ENCODE measurements around the gene GRIP2.

Gene GRIP2

DNA sequence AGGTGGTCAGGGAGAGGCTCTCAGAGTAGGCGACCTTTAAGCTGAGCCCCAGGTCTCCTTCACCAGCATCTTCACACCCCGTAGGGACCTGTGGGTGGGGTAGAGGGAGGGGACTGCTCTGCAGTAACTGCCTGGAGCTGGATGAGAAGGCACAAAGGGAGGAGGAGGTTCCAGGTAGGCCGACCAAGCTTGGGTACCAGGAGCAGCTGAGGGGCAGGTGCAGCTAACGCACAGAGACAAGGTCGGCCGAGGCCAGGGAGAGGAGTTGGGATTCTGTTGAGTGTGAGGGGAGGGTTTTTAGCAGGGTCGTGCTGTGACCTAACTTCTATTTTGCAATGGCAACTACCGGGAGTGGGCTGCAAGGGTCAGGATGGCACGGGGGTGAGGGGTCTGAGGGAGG is 5.9 kb upstream of the GRIP2 start:
- no peaks in the 10 kb centered on the region for H3K9me3 ChIP-seq (replicated peaks; ENCODE audit: low read length)
- peaks cover under 1% of the 10 kb centered on the region for H3K4me1 ChIP-seq (ENCODE audit: control insufficient read depth, insufficient read depth, low read length)
- H3K9ac ChIP-seq (ENCODE audit: low read depth, low read length), result no peak overlapping the region
- H3K27me3 ChIP-seq (ENCODE audit: control insufficient read depth, insufficient read depth, low read length), result peaks cover 68% of the 10 kb centered on the region
- no peaks in the 10 kb centered on the region for H3K36me3 ChIP-seq (ENCODE audit: insufficient read depth, low read length)
- H3K4me2 ChIP-seq (ENCODE audit: low read length), result no peak overlapping the region
- no peak overlapping the region for H3K4me3 ChIP-seq (ENCODE audit: low read length)

GRCh38 chr3:14545251-14545635 is 5.1 kb upstream of the GRIP2 start:
- Histone ChIP-seq H3K4me2 (ENCODE audit: low read length) (no peak overlapping the region), H3K36me3 (ENCODE audit: insufficient read depth, low read length) (no peaks in the 10 kb centered on the region), H3K4me1 (ENCODE audit: control insufficient read depth, insufficient read depth, low read length) (no peaks in the 10 kb centered on the region), H3K27me3 (ENCODE audit: control insufficient read depth, insufficient read depth, low read length) (peaks cover 62% of the 10 kb centered on the region), H3K9ac (ENCODE audit: low read depth, low read length) (no peak overlapping the region), H3K9me3 (replicated peaks; ENCODE audit: low read length) (no peaks in the 10 kb centered on the region), H3K4me3 (ENCODE audit: low read length) (no peak overlapping the region)

DNA sequence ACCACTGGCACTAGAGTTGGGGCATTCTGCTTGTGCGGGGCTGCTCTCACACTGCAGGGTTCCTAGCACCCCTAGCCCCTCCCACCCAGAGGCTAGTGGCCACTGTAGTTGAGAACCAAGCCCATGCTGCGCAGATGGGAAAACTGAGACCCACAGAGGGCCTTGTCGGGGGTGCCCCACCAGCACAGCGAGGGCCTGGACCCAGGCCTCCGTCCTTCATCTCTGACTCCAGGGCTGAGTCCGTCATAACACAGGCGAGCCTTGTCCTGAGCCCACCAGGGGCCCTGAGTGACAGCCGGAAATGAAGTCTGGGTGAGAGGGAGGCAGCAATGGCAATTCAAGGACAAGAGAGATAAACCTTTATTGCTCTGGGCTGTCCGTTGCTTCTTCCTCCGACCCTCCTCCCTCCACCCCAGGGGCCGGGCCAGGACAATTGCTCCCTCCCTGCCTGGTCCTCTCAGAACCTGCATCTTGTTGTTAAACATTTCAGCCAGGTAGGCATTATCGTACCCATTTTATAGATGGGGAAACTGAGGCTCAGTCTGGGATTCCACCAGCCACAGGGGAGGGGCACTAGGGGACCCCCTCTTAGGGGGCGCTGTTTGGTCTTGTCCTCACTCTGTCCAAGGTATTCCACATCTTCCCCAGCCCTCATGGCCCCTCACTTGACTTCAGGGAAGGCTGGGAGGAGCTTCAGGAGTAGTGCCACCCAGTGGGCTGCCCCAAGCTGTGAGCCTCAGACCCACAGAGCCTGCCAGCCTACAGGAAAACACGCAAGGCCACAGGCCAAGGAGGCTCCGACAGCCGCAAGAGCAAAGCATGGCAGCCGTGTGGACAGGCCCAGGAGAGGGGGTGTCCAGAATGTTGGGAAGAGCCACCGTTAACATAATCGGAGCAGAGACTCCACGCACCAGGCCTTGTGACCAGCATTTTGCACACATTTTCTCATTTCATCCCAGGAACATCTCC is 4.4 kb upstream of the GRIP2 start:
- H3K4me2 ChIP-seq (ENCODE audit: low read length), result no peak overlapping the region
- H3K9ac ChIP-seq (ENCODE audit: low read depth, low read length), result no peak overlapping the region
- H3K9me3 ChIP-seq (replicated peaks; ENCODE audit: low read length), result no peaks in the 10 kb centered on the region
- H3K4me3 ChIP-seq (ENCODE audit: low read length), result no peak overlapping the region
- no peaks in the 10 kb centered on the region for H3K36me3 ChIP-seq (ENCODE audit: insufficient read depth, low read length)
- H3K27me3 ChIP-seq (ENCODE audit: control insufficient read depth, insufficient read depth, low read length), result peaks cover 63% of the 10 kb centered on the region
- H3K4me1 ChIP-seq (ENCODE audit: control insufficient read depth, insufficient read depth, low read length), result no peaks in the 10 kb centered on the region

- Histone ChIP-seq H3K9me3 (replicated peaks; ENCODE audit: low read length) (no peaks in the 10 kb centered on the region), H3K27me3 (ENCODE audit: control insufficient read depth, insufficient read depth, low read length) (peaks cover 58% of the 10 kb centered on the region)
Measured at GRCh38 chr3:14543446-14543845, 3.3 kb upstream of the GRIP2 start.

DNA sequence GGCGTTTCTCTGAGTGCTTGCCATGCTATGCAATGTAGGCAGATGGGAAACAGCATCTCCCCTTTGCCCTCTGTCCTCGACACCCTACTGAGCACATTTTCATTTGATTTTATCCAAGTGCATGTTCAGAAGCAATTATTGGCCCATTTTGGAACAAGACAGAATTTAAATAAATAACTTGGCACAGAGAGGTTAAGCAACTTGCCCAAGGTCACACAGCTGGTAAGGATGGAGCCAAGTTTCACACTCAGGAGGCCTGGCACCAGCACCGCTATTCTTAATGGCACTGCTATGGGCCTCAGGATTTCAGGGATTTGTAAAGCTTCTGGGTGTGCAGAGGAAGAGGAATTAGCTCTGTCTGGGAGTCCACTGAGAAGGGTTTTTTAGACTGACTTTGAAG is 2.5 kb upstream of the GRIP2 start:
- Histone ChIP-seq H3K4me1 (ENCODE audit: control insufficient read depth, insufficient read depth, low read length) (no peaks in the 10 kb centered on the region), H3K9ac (ENCODE audit: low read depth, low read length) (no peak overlapping the region), H3K36me3 (ENCODE audit: insufficient read depth, low read length) (no peaks in the 10 kb centered on the region), H3K9me3 (replicated peaks; ENCODE audit: low read length) (no peaks in the 10 kb centered on the region), H3K4me2 (ENCODE audit: low read length) (no peak overlapping the region), H3K27me3 (ENCODE audit: control insufficient read depth, insufficient read depth, low read length) (peaks cover 51% of the 10 kb centered on the region), H3K4me3 (ENCODE audit: low read length) (no peak overlapping the region)

More at GRCh38 chr3:14543446-14543845, 3.3 kb upstream of the GRIP2 start:
- Histone ChIP-seq H3K4me1 (ENCODE audit: control insufficient read depth, insufficient read depth, low read length) (no peaks in the 10 kb centered on the region), H3K36me3 (ENCODE audit: insufficient read depth, low read length) (no peaks in the 10 kb centered on the region), H3K9ac (ENCODE audit: low read depth, low read length) (no peak overlapping the region), H3K4me2 (ENCODE audit: low read length) (no peak overlapping the region), H3K4me3 (ENCODE audit: low read length) (no peak overlapping the region)

DNA sequence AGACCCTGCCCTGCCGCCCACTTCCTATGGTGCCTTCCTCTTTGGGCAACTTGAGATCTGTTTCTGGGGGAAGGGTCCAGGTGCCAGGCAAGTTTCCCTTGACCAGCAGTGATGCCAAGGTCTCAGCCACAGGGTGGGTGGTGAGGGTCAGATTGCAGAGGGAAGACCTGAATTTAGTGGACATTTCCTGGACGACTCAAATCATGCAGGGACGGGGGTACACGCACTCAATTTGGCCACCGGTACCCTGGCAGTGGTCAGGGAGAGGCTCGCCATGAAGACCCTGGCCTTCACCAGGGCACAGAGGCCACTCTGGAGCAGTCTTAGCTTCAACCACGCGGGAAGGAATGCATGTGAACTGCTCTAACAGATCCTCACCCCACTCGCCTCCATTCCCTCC is 1.5 kb upstream of the GRIP2 start:
- no peaks in the 10 kb centered on the region for H3K36me3 ChIP-seq (ENCODE audit: insufficient read depth, low read length)
- H3K9ac ChIP-seq (ENCODE audit: low read depth, low read length), result no peak overlapping the region
- H3K4me3 ChIP-seq (ENCODE audit: low read length), result no peak overlapping the region
- no peaks in the 10 kb centered on the region for H3K9me3 ChIP-seq (replicated peaks; ENCODE audit: low read length)
- peaks cover 46% of the 10 kb centered on the region for H3K27me3 ChIP-seq (ENCODE audit: control insufficient read depth, insufficient read depth, low read length)
- H3K4me2 ChIP-seq (ENCODE audit: low read length), result no peak overlapping the region
- H3K4me1 ChIP-seq (ENCODE audit: control insufficient read depth, insufficient read depth, low read length), result no peaks in the 10 kb centered on the region

DNA sequence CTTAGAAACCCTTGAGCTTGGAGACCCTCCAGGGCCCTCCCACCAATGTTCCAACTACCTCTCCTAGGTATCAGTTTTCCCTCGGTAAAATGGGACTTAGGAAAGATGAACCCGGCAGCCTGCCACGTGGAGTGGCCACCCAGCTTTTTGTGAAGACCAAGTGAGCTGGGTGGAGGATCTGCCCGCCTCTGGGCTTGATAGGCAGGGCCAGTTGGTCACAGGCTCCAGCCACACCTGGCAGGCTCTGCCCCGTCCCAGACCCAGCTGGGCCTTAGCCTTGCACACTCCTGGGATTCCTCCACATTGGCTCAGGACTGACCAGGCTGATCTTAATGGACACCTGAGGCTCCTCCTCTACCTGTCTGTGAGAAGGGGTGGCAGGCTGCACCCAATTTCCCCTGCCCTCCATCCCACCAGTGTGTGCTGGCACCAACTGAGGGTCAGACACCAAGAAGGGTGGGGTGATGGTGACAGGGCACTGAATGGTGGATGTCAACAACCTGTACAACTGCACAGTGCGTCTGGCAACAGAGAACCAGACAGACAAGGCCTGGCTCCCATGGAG is 761 bp upstream of the GRIP2 start:
- H3K9ac ChIP-seq (ENCODE audit: low read depth, low read length), result no peak overlapping the region
- no peak overlapping the region for H3K4me2 ChIP-seq (ENCODE audit: low read length)
- no peak overlapping the region for H3K4me3 ChIP-seq (ENCODE audit: low read length)
- H3K4me1 ChIP-seq (ENCODE audit: control insufficient read depth, insufficient read depth, low read length), result no peaks in the 10 kb centered on the region
- H3K9me3 ChIP-seq (replicated peaks; ENCODE audit: low read length), result no peaks in the 10 kb centered on the region
- no peaks in the 10 kb centered on the region for H3K36me3 ChIP-seq (ENCODE audit: insufficient read depth, low read length)
- peaks cover 43% of the 10 kb centered on the region for H3K27me3 ChIP-seq (ENCODE audit: control insufficient read depth, insufficient read depth, low read length)

DNA sequence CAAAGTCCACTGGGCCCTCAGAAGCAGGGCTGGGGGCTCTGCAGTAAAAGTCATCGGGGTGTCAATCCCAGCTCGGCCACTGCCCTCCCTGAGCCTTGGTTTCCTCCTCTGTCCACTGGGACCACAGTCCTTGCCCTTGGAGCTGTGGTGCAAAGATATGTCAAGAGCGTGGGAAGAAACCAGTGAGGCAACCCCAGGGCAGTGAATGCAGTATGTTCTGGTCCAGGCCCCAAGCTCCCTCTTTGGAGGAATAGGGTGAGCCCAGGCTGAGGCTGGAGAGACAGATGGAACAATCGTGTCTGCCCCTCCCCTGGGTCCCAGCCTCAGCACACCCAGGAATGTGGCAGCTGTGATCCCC is 779 bp downstream of the GRIP2 start:
- peaks cover 48% of the 10 kb centered on the region for H3K27me3 ChIP-seq (ENCODE audit: control insufficient read depth, insufficient read depth, low read length)
- H3K9ac ChIP-seq (ENCODE audit: low read depth, low read length), result no peak overlapping the region
- H3K4me3 ChIP-seq (ENCODE audit: low read length), result no peak overlapping the region
- H3K9me3 ChIP-seq (replicated peaks; ENCODE audit: low read length), result no peaks in the 10 kb centered on the region
- H3K36me3 ChIP-seq (ENCODE audit: insufficient read depth, low read length), result no peaks in the 10 kb centered on the region
- H3K4me2 ChIP-seq (ENCODE audit: low read length), result no peak overlapping the region
- H3K4me1 ChIP-seq (ENCODE audit: control insufficient read depth, insufficient read depth, low read length), result no peaks in the 10 kb centered on the region

- Histone ChIP-seq H3K4me2 (ENCODE audit: low read length) (no peak overlapping the region), H3K4me1 (ENCODE audit: control insufficient read depth, insufficient read depth, low read length) (no peaks in the 10 kb centered on the region), H3K36me3 (ENCODE audit: insufficient read depth, low read length) (no peaks in the 10 kb centered on the region), H3K9ac (ENCODE audit: low read depth, low read length) (no peak overlapping the region), H3K9me3 (replicated peaks; ENCODE audit: low read length) (no peaks in the 10 kb centered on the region), H3K27me3 (ENCODE audit: control insufficient read depth, insufficient read depth, low read length) (peaks cover 50% of the 10 kb centered on the region), H3K4me3 (ENCODE audit: low read length) (no peak overlapping the region)
Measured at GRCh38 chr3:14538451-14539088, 1.6 kb downstream of the GRIP2 start.

DNA sequence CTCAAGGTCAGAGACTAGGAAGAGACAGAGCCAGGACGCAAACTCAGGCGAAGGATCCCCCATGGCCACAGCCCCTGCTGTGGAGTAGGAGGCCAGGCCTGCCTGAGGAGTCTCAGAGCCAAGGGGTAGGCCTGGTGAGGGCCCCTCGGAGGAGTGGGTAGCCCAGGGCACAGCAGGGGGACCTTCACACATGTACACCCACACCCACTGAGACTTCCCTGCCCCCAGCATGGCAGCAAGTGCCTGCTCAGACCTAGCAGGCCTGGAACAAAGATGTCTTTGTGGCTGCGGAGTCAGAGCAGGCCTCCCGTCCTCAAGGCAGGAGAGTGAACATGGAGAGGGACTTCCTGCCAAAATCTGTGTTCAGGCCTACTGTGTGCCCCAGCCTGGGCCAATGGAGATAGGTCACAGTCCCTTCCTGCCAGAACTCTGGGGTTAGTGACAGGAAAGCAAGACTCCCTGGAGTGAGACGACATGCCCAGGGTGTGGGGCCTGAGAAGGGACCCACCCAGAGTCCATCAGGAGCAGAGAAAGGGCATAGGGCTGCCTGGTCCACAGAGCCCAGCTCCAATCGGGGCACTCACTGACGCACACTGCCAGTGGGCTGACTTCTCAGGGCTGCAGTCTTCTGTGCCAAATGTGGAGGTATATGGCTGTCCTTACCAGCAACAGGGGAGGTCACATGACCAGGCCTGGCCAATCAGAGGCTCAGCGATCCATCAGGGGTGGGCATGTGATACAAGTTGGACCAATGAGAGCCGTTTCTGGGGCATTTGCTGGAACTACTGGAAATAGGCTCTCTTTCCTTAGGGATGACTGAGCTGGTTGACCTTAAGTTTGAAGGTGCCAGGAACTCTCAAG is 2.3 kb downstream of the GRIP2 start:
- Histone ChIP-seq H3K4me2 (ENCODE audit: low read length) (no peak overlapping the region), H3K36me3 (ENCODE audit: insufficient read depth, low read length) (no peaks in the 10 kb centered on the region), H3K9ac (ENCODE audit: low read depth, low read length) (no peak overlapping the region), H3K4me3 (ENCODE audit: low read length) (no peak overlapping the region), H3K4me1 (ENCODE audit: control insufficient read depth, insufficient read depth, low read length) (no peaks in the 10 kb centered on the region), H3K27me3 (ENCODE audit: control insufficient read depth, insufficient read depth, low read length) (peaks cover 51% of the 10 kb centered on the region), H3K9me3 (replicated peaks; ENCODE audit: low read length) (no peaks in the 10 kb centered on the region)

Data from skeletal muscle satellite cell (primary cell).